Myocyte (in vitro differentiated cells): Measurements from ENCODE around the gene OR4D6. TPM values are rescaled to one million over a fixed set of nuclear protein-coding genes. Genes with fewer than 3 reads are reported as not detected.

Experiments
- total RNA-seq: library from RNA; depleted of rRNA; stranded (reverse); fragments of >200 nt; gene quantifications from 2 replicates; pipeline ENCODE4 v1.2.3, GENCODE V29; 2014

Gene OR4D6
- total RNA-seq, 1 donor from 2014 or later = not detected

Other genes with a start within 250 kb of the OR4D6 start
- gene MPEG1, start 244.0 kb upstream of the OR4D6 start, total RNA-seq = not detected in 2 replicates
- not detected in 2 replicates for gene OR5AN1, start 98.1 kb upstream of the OR4D6 start, total RNA-seq
- not detected in 2 replicates for gene OR5A2, start 30.5 kb upstream of the OR4D6 start, total RNA-seq
- gene OR5A1, start 20.5 kb upstream of the OR4D6 start, total RNA-seq = not detected in 2 replicates
- gene OR4D10, start 16.4 kb downstream of the OR4D6 start, total RNA-seq = not detected in 2 replicates
- not detected in 2 replicates for gene OR4D11, start 46.6 kb downstream of the OR4D6 start, total RNA-seq
- not detected in 2 replicates for gene OR4D9, start 54.6 kb downstream of the OR4D6 start, total RNA-seq
- gene OSBP, start 158.8 kb downstream of the OR4D6 start, total RNA-seq = 23.1 and 28.1 TPM in 2 replicates
- 18.2 and 18.3 TPM in 2 replicates for gene PATL1, start 212.1 kb downstream of the OR4D6 start, total RNA-seq